Neural cell (in vitro differentiated cells): ENCODE results near the gene UNC79. TPM values are rescaled to one million over a fixed set of nuclear protein-coding genes. Genes with fewer than 3 reads are reported as not detected.

Experiments used
- H2AFZ ChIP-seq: fragments of 200-600, 300-800 bp; sonication (generic), shearing (Covaris generic); 2 replicates; pipeline ENCODE4 v1.6.0; 2014; ENCODE audit warnings: low read depth, mild to moderate bottlenecking, antibody characterized with exemption, low read length, moderate library complexity
- H3F3A ChIP-seq: fragments of 200-600 bp; shearing (Covaris generic); 2 replicates; pipeline ENCODE4 v1.6.1; 2016; ENCODE audit warnings: mild to moderate bottlenecking, moderate library complexity, mixed read lengths, antibody characterized with exemption, low read length; ENCODE audit not compliant: insufficient read depth, poor library complexity, severe bottlenecking
- H3K27ac ChIP-seq: fragments of 200-600, 300-800 bp; sonication (generic), shearing (Covaris generic); 2 replicates; pipeline ENCODE4 v1.5.1; 2014; ENCODE audit warnings: mild to moderate bottlenecking, low read length, moderate library complexity
- H3K27me3 ChIP-seq: fragments of 300-800, 200-600 bp; sonication (generic), shearing (Covaris generic); 2 replicates; pipeline ENCODE4 v1.6.0; 2014; ENCODE audit warnings: mild to moderate bottlenecking, low read depth, low read length, moderate library complexity; ENCODE audit not compliant: insufficient read depth
- H3K36me3 ChIP-seq: fragments of 300-800, 200-600 bp; sonication (generic), shearing (Covaris generic); 2 replicates; pipeline ENCODE4 v1.5.1; 2014; ENCODE audit warnings: mild to moderate bottlenecking, antibody characterized with exemption, low read length, moderate library complexity; ENCODE audit not compliant: insufficient read depth
- H3K4me2 ChIP-seq: fragments of 300-800, 200-600 bp; sonication (generic), shearing (Covaris generic); 2 replicates; pipeline ENCODE4 v1.6.0; 2014; ENCODE audit warnings: mild to moderate bottlenecking, low read length
- H3K4me3 ChIP-seq: fragments of 300-800, 200-600 bp; sonication (generic), shearing (Covaris generic); 2 replicates; pipeline ENCODE4 v1.5.1; 2014; ENCODE audit warnings: mild to moderate bottlenecking, low read length, moderate library complexity
- H3K79me2 ChIP-seq: fragments of 200-600 bp; shearing (Covaris generic); replicated peaks from 2 replicates; pipeline ENCODE4 v1.6.0; 2014; ENCODE audit warnings: mild to moderate bottlenecking, low read length, moderate library complexity; ENCODE audit not compliant: insufficient read depth
- H3K9ac ChIP-seq: fragments of 300-800, 200-600 bp; sonication (generic), shearing (Covaris generic); 2 replicates; pipeline ENCODE4 v1.6.1; 2016; ENCODE audit warnings: mild to moderate bottlenecking, low read length, mixed read lengths
- H3K9me2 ChIP-seq: fragments of 200-600 bp; shearing (Covaris generic); 2 replicates; pipeline ENCODE4 v1.6.1; 2016; ENCODE audit warnings: mild to moderate bottlenecking, low read length, mixed read lengths; ENCODE audit not compliant: insufficient read depth
- H3K9me3 ChIP-seq: fragments of 200-600, 300-800 bp; sonication (generic), shearing (Covaris generic); 2 replicates; pipeline ENCODE4 v1.6.1; 2016; ENCODE audit warnings: mild to moderate bottlenecking, mixed run types, low read length, moderate library complexity, mixed read lengths
- H4K20me1 ChIP-seq: fragments of 200-600 bp; shearing (Covaris generic); 2 replicates; pipeline ENCODE4 v1.6.1; 2016; ENCODE audit warnings: mild to moderate bottlenecking, mixed run types; ENCODE audit not compliant: insufficient read depth
- CTCF ChIP-seq: fragments of 450-650 bp; IDR thresholded peaks from 2 replicates; pipeline ENCODE4 v1.5.1; 2014; ENCODE audit warnings: antibody characterized with exemption, mild to moderate bottlenecking, moderate library complexity; ENCODE audit not compliant: poor library complexity, severe bottlenecking
- EP300 ChIP-seq: fragments of 450-650 bp; conservative IDR thresholded peaks from 2 replicates; pipeline ENCODE4 v1.6.1; 2014; ENCODE audit warnings: antibody characterized with exemption, mild to moderate bottlenecking, moderate library complexity; ENCODE audit not compliant: poor library complexity, severe bottlenecking
- EZH2 ChIP-seq: fragments of 200-600, 300-800 bp; shearing (Covaris generic), sonication (generic); IDR thresholded peaks from 2 replicates; pipeline ENCODE4 v1.6.1; 2014; ENCODE audit warnings: antibody characterized with exemption, low read length, borderline replicate concordance, mild to moderate bottlenecking; ENCODE audit not compliant: insufficient read depth, poor library complexity, severe bottlenecking
- MXI1 ChIP-seq: fragments of 450-650 bp; conservative IDR thresholded peaks from 2 replicates; pipeline ENCODE4 v1.6.1; 2014; ENCODE audit warnings: antibody characterized with exemption, mild to moderate bottlenecking; ENCODE audit not compliant: poor library complexity, severe bottlenecking
- POLR2AphosphoS5 ChIP-seq: IDR thresholded peaks from 2 replicates; pipeline ENCODE4 v1.6.1; 2012
- RAD21 ChIP-seq: fragments of 450-650 bp; conservative IDR thresholded peaks from 2 replicates; pipeline ENCODE4 v1.6.1; 2014; ENCODE audit warnings: antibody characterized with exemption, mild to moderate bottlenecking, moderate library complexity
- REST ChIP-seq: IDR thresholded peaks from 2 replicates; pipeline ENCODE4 v1.6.1; 2012; ENCODE audit warnings: borderline replicate concordance
- SMC3 ChIP-seq: fragments of 450-650 bp; conservative IDR thresholded peaks from 2 replicates; pipeline ENCODE4 v1.6.1; 2014; ENCODE audit warnings: antibody characterized with exemption, mild to moderate bottlenecking, moderate library complexity; ENCODE audit not compliant: poor library complexity
- TAF1 ChIP-seq: IDR thresholded peaks from 2 replicates; pipeline ENCODE4 v1.6.1; 2012; ENCODE audit warnings: low read depth
- polyA plus RNA-seq: library from polyadenylated mRNA; depleted of rRNA; stranded (reverse); fragments of >200 nt; gene quantifications from 2 replicates; pipeline ENCODE4 v1.2.3, GENCODE V29; 2014

UNC79 gene
- polyA plus RNA-seq, 1 donor from 2014 or later, result 22.6 TPM

- Histone ChIP-seq H4K20me1 (no peaks in the 10 kb centered on the region), H3K9me2 (no peaks in the 10 kb centered on the region), H3K36me3 (no peaks in the 10 kb centered on the region), H3K9ac (no peak overlapping the region), H3K27ac (no peak overlapping the region), H3K4me3 (no peak overlapping the region), H3F3A (no peaks in the 10 kb centered on the region), H3K4me2 (no peak overlapping the region), H3K9me3 (no peaks in the 10 kb centered on the region), H3K79me2 (no peaks in the 10 kb centered on the region), H2AFZ (no peak overlapping the region), H3K27me3 (no peaks in the 10 kb centered on the region)
- TF ChIP-seq MXI1 (no peak), SMC3 (no peak), RAD21 (no peak), POLR2AphosphoS5 (no peak), TAF1 (no peak), EZH2 (no peak), CTCF (no peak), REST (no peak)
Measured at GRCh38 chr14:93717668-93718320, 287.1 kb downstream of the UNC79 start.

GRCh38 chr14:93719256-93719655 is 288.5 kb downstream of the UNC79 start:
- Histone ChIP-seq H3K79me2 (no peaks in the 10 kb centered on the region), H3K9ac (no peak overlapping the region), H3K36me3 (no peaks in the 10 kb centered on the region), H2AFZ (no peak overlapping the region), H4K20me1 (no peaks in the 10 kb centered on the region), H3F3A (no peaks in the 10 kb centered on the region), H3K27me3 (no peaks in the 10 kb centered on the region), H3K9me3 (no peaks in the 10 kb centered on the region), H3K4me2 (no peak overlapping the region), H3K4me3 (no peak overlapping the region), H3K27ac (no peak overlapping the region), H3K9me2 (no peaks in the 10 kb centered on the region)
- TF ChIP-seq RAD21 (no peak), MXI1 (no peak), REST (no peak), EZH2 (no peak), EP300 (no peak), SMC3 (no peak), CTCF (no peak), TAF1 (no peak), POLR2AphosphoS5 (no peak)
